WTC11 (cell line): ENCODE measurements around the gene LARP1.

Source experiments
- ELF4 ChIP-seq: sonication (generic); formaldehyde crosslinking; IDR thresholded peaks from 2 replicates; pipeline ENCODE4 v1.8.1; 2022; ENCODE audit warnings: low read depth, mild to moderate bottlenecking, moderate library complexity, missing genetic modification reagents
- ESRRA ChIP-seq: sonication (generic); formaldehyde crosslinking; IDR thresholded peaks from 2 replicates; pipeline ENCODE4 v1.8.1; 2022; ENCODE audit warnings: mild to moderate bottlenecking, missing genetic modification reagents, borderline replicate concordance
- NFYB ChIP-seq: sonication (generic); formaldehyde crosslinking; conservative IDR thresholded peaks from 2 replicates; pipeline ENCODE4 v1.8.0; 2022; ENCODE audit warnings: low read depth, missing genetic modification reagents
- NR1H2 ChIP-seq: sonication (generic); formaldehyde crosslinking; IDR thresholded peaks from 2 replicates; pipeline ENCODE4 v1.9.0; 2021; ENCODE audit warnings: mild to moderate bottlenecking, moderate library complexity, missing genetic modification reagents
- TF ChIP-seq, protein P1 (sequence below): sonication (generic); formaldehyde crosslinking; IDR thresholded peaks from 2 replicates; pipeline ENCODE4 v1.8.1; 2023; ENCODE audit warnings: mild to moderate bottlenecking, missing genetic modification reagents
- TF ChIP-seq, protein P2 (sequence below): fragments of 200-600 bp; IDR thresholded peaks from 2 replicates; pipeline ENCODE4 v1.8.0; 2022; ENCODE audit warnings: antibody characterized with exemption
- TF ChIP-seq, protein P3 (sequence below): sonication (generic); formaldehyde crosslinking; conservative IDR thresholded peaks from 2 replicates; pipeline ENCODE4 v1.8.1; 2022; ENCODE audit warnings: mild to moderate bottlenecking, missing genetic modification reagents

DNA sequence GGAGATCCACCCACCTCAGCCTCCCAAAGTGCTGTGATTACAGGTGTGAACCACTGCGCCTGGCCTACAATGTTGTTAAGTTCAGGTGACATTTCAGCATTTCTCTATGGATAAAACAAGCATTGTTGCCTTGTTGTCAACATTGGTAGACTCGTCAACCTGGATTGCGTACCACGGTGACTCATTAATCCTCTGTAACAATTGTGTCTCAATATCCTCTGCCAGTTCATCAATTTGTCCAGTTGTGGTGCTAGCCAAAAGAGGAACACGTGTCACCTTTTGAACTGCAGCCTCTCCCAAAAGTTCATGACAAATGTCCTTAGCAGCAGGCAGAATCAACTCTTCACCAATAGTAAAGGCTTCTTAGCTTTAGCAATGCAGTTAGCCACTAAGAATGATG lies 46.3 kb upstream of the LARP1 start:
- TF ChIP-seq, protein P1, sequence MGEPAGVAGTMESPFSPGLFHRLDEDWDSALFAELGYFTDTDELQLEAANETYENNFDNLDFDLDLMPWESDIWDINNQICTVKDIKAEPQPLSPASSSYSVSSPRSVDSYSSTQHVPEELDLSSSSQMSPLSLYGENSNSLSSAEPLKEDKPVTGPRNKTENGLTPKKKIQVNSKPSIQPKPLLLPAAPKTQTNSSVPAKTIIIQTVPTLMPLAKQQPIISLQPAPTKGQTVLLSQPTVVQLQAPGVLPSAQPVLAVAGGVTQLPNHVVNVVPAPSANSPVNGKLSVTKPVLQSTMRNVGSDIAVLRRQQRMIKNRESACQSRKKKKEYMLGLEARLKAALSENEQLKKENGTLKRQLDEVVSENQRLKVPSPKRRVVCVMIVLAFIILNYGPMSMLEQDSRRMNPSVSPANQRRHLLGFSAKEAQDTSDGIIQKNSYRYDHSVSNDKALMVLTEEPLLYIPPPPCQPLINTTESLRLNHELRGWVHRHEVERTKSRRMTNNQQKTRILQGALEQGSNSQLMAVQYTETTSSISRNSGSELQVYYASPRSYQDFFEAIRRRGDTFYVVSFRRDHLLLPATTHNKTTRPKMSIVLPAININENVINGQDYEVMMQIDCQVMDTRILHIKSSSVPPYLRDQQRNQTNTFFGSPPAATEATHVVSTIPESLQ: no peak
- no peak for TF ChIP-seq ESRRA (CRISPR knock-in tag)
- no peak for TF ChIP-seq ELF4 (CRISPR knock-in tag)
- TF ChIP-seq, protein P2, sequence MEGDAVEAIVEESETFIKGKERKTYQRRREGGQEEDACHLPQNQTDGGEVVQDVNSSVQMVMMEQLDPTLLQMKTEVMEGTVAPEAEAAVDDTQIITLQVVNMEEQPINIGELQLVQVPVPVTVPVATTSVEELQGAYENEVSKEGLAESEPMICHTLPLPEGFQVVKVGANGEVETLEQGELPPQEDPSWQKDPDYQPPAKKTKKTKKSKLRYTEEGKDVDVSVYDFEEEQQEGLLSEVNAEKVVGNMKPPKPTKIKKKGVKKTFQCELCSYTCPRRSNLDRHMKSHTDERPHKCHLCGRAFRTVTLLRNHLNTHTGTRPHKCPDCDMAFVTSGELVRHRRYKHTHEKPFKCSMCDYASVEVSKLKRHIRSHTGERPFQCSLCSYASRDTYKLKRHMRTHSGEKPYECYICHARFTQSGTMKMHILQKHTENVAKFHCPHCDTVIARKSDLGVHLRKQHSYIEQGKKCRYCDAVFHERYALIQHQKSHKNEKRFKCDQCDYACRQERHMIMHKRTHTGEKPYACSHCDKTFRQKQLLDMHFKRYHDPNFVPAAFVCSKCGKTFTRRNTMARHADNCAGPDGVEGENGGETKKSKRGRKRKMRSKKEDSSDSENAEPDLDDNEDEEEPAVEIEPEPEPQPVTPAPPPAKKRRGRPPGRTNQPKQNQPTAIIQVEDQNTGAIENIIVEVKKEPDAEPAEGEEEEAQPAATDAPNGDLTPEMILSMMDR: no peak
- TF ChIP-seq, protein P3, sequence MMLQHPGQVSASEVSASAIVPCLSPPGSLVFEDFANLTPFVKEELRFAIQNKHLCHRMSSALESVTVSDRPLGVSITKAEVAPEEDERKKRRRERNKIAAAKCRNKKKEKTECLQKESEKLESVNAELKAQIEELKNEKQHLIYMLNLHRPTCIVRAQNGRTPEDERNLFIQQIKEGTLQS (CRISPR knock-in tag): no peak
- TF ChIP-seq NFYB (CRISPR knock-in tag): no peak
- TF ChIP-seq NR1H2 (CRISPR knock-in tag): no peak
